Measurements from ENCODE around the gene RTTN.
A peak's percentile ranks its signal among the peaks of the same experiment; 100 is the strongest.
"Not testable (repeated sequence)": the region's sequence is repeated elsewhere in the genome, so short reads cannot be mapped to it uniquely, and the experiment has no call there.

The RTTN gene

GRCh38 chr18:70205421-70206397 is at the start of gene RTTN:
TSS of gene RTTN (minus strand) at chr18:70205687. CDS start at chr18:70205658, 29 bp downstream.
- peak; percentile 71 for DNase-seq (ENCODE audit: low read depth)

GRCh38 chr18:70250781-70251180 is 45.3 kb upstream of the RTTN start:
- DNase-seq (ENCODE audit: low read depth): no peak

- DNase-seq (ENCODE audit: low read depth): not testable (repeated sequence)
These were observed 44.4 kb upstream of the RTTN start for GRCh38 chr18:70249861-70250260.

DNA sequence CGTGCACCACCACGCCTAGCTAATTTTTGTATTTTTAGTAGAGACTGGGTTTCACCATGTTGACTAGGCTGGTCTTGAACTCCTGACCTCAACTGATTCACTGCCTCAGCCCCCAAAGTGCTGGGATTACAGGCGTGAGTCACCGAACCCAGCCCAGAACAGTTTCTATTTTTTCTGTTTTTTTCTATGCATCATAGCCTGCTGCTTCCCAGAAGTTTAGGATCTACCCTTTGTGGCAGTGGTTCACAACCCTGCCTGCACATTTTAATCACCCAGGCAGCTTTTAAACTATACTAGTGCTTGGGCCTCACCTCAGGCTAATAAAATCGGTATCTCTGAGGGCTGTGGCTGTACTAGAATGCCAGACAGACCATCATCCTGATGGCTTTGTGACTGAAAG is 43.6 kb upstream of the RTTN start:
- DNase-seq (ENCODE audit: low read depth): no peak

DNA sequence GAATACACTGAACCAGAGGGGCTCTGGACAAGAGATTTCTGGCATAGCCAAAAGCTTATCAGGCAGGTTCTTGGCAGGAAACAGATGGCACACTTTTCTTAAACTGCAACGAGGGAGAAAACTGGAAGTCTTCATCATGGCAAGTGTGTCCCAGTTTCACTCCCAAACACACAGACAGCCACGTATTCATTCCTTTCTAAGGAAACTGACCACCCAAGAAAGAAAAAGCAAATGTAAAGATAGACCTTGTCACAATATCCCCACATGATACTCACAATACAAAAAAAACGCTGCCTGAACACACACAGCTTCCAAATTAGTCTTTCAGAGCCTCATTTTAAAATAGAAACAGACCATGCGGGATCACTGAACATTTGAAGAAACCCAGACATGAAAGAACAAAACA is 40.6 kb upstream of the RTTN start:
- DNase-seq (ENCODE audit: low read depth): no peak

DNA sequence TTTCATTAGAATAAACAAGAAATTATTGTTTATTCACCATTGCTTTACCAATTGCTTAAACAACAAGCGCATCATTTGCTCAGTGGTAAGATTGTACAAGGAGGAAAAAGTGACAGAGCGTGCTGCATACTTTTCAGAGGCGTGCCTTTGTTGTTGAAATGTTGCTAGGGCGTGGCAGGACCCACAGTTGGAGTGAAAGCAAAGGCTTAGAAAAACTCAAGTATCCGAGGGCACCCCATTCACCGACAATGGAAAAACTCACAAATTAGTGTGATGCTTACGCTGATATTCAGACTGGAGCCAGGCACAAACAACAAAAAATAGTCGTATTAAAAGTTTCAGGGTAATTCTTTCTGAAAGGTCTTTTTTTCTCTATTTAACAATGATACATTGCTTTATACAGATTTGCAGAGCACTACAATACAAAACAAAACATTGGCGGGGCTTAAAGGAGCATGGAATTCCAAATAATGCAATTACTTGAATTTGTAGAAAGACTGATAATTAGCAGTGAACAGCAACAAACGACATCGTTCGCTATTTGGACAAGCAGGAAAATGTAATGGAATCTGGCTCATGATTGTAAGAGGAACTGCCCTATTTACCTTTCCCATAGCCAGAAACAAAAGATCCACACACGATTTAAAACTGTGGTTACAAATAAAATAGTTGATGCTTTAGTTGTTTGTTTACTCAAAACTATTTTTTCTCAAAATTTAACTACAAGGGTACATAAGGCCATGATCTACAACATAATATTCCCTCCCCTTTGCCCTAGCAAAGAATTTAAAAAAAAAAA is 37.8 kb upstream of the RTTN start:
- DNase-seq (ENCODE audit: low read depth): no peak

- DNase-seq (ENCODE audit: low read depth): not testable (repeated sequence)
These were observed 31.4 kb upstream of the RTTN start for GRCh38 chr18:70236921-70237320.

GRCh38 chr18:70235478-70235877 is 30.0 kb upstream of the RTTN start:
- DNase-seq (ENCODE audit: low read depth): no peak

- DNase-seq (ENCODE audit: low read depth): peak; percentile 54
These were observed 29.4 kb upstream of the RTTN start for GRCh38 chr18:70234667-70235459.

- no peak for DNase-seq (ENCODE audit: low read depth)
These were observed 28.5 kb upstream of the RTTN start for GRCh38 chr18:70233974-70234373.

GRCh38 chr18:70232261-70232660 is 26.8 kb upstream of the RTTN start:
- no peak for DNase-seq (ENCODE audit: low read depth)

GRCh38 chr18:70229639-70230038 is 24.2 kb upstream of the RTTN start:
- DNase-seq (ENCODE audit: low read depth): no peak

GRCh38 chr18:70228536-70228935 is 23.0 kb upstream of the RTTN start:
- no peak for DNase-seq (ENCODE audit: low read depth)

- DNase-seq (ENCODE audit: low read depth): no peak
These were observed 22.0 kb upstream of the RTTN start for GRCh38 chr18:70227438-70227837.

DNA sequence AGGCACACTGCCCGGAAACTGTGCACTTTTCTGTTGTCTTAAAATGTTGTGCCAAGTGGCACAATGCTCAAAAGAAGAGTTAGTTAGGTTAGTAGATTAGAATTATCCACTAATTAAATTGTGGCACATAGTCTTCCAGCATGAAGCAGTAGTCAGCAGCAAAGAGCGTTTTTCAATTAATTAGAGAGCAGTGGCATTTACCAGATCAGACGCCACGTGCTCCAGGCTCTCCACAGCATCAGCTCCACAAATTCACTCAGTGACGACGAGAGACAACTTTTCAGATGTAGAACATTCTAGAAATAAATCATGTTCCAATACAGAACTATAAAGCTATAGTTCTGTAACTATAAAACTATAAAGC is 16.4 kb upstream of the RTTN start:
- DNase-seq (ENCODE audit: low read depth): no peak

DNA sequence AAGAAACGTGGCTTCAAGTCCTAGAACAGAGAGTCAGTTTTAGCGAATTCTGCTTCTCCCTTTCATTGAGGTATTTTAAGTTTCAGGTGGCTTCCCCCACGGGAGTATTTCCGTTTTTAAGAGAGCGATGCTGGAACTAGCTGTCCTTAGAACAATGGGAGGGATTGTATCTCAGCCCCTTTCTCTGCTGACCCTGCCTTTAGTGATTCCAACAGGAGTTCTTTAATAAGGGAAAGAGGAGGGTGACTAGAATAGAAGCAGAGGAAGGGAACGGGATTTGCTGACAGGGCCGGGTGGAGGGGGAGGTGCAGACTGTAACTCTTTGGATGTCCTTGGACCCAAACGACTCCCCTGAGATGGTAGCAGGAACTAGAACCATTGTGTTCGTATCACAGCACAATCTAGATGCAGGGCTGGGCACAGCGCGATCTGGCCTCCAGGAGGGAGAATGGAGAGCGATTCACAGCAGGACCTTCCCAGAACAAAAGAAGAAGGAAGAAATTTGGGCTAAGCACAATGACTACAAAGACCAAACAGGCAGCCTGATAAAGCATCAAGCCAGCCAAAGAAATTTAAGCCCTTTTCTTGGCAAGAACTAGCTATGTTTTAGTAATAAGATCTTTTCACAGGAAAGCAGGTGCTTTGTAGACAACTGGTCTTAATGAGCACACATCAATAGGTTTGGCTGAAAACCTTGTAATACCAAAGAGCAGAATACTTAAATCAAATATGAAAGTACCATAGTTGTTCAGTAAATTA is 15.8 kb upstream of the RTTN start:
- no peak for DNase-seq (ENCODE audit: low read depth)

GRCh38 chr18:70220628-70221027 is 15.1 kb upstream of the RTTN start:
- no peak for DNase-seq (ENCODE audit: low read depth)

DNA sequence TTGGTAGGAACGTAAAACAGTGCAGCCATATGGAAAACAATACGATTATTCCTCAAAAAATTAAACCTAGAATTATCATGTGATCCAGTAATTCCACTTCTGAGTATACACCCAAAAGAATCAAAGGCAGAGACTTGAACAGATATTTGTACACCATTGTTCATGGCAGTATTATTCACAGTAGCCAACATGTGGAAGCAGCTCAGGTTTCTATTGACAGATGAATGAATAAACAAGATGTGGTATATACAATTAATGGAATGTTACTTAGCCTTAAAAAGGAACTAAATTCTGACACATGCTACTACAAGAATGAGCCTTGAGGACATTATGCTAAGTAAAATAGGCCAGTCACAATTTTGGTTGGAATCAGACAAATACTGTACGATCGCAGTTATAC is 14.2 kb upstream of the RTTN start:
- DNase-seq (ENCODE audit: low read depth): no peak

- DNase-seq (ENCODE audit: low read depth): no peak
These were observed 11.3 kb upstream of the RTTN start for GRCh38 chr18:70216788-70217187.

DNA sequence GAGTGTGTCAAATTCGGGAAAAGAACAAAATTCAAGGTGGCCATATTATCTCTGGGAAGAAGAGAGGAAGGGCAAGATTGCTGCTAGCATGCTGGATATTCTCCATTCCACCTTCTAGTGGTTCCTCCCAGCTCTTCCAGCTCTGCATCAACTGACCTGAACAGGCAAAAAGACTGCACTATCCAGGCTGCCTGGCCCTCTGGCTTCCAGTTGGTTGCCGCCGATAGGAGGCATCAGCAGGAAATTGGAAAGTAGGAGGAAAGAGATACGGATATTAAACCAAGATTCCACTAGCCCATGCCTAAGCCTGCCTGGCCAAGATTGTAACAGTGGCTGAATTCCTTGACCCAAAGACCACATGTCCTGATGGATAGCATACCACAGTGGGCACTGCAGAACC is 1.7 kb upstream of the RTTN start:
- DNase-seq (ENCODE audit: low read depth): no peak

DNA sequence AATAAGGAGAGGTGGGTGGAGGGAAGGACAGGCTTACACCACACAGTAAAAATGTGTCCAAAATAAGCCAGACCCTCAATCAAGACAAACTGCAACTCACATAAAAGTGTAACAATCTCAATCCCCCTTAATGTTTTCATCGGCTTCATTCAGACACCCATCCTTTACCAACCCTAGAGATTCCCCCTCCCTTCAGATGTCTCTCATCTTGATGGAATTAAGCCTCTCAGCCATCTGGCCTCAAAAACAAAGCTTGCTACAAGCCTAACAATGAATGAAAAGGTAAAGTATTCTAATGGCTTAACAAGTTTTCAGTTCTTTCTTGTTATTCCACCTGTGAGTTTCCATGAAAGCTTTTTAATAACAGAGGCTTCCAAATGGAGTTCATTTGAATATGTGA is 5.2 kb downstream of the RTTN start:
- no peak for DNase-seq (ENCODE audit: low read depth)

DNA sequence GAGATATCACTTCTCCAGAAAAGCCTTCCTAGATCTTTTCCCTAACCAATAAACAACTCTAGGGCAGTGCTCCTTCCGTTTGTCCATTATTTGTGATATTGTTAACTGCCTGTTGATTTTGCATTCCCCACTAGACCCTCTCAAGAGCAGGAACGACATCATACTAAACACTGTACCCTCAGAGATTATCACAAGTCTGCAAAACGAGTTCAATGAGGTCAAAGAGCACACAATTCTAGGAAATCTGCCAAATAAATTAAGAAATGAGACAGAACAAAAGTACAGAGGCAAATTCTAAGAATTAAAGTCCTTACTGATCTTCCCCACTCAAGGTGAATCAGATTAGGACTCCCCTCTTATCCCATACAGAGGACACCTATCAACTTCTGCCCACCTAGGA is 7.6 kb downstream of the RTTN start:
- no peak for DNase-seq (ENCODE audit: low read depth)

All from non-pigmented ciliary epithelial cell (primary cell).